GM12875 (cell line): ENCODE measurements around the gene SP8.

Source experiments
- H3K4me3 ChIP-seq: one replicate; pipeline ENCODE4 v1.5.1; 2011; ENCODE audit warnings: low read depth, low read length, control low read depth
- TF ChIP-seq, protein P1 (sequence below): IDR thresholded peaks from 2 replicates; pipeline ENCODE4 v1.5.1; 2011; ENCODE audit warnings: low read depth, mild to moderate bottlenecking, control low read depth, inconsistent platforms, low read length, moderate library complexity, borderline replicate concordance; ENCODE audit not compliant: insufficient read depth

Gene SP8

GRCh38 chr7:20741801-20742200 is 44.9 kb downstream of the SP8 start:
- TF ChIP-seq, protein P1, sequence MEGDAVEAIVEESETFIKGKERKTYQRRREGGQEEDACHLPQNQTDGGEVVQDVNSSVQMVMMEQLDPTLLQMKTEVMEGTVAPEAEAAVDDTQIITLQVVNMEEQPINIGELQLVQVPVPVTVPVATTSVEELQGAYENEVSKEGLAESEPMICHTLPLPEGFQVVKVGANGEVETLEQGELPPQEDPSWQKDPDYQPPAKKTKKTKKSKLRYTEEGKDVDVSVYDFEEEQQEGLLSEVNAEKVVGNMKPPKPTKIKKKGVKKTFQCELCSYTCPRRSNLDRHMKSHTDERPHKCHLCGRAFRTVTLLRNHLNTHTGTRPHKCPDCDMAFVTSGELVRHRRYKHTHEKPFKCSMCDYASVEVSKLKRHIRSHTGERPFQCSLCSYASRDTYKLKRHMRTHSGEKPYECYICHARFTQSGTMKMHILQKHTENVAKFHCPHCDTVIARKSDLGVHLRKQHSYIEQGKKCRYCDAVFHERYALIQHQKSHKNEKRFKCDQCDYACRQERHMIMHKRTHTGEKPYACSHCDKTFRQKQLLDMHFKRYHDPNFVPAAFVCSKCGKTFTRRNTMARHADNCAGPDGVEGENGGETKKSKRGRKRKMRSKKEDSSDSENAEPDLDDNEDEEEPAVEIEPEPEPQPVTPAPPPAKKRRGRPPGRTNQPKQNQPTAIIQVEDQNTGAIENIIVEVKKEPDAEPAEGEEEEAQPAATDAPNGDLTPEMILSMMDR: no peak
- no peak overlapping the region for H3K4me3 ChIP-seq

GRCh38 chr7:20738518-20739481 is 47.9 kb downstream of the SP8 start:
- no peak overlapping the region for H3K4me3 ChIP-seq
- TF ChIP-seq, protein P1: no peak

DNA sequence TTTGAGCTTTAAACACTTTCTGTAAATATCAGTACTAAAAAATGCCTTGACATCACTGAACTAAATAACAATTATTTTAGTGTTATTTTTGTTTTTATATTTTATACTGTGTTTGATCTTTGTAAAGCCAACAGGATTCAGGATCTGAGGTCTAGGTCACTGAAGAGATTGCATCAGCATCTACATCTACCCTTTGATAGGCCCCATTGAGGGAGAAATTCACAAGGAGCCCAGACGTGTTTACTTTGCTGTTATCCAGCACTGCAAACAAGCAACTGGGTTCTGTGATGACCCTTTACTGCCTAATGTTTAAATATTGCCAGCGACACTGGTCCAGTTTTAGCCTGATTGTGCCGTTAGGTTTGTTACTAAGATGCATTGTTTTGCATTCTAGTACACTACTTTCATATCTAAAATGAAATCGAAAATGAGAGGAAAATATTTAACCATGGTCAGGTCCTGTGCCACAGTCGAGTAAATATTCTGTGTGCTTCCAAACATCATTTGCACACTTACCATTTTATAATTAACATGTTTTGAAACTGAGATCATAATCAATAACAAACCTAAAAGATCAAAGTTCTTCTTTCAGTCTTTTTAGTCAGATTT is 48.7 kb downstream of the SP8 start:
- TF ChIP-seq, protein P1: no peak

DNA sequence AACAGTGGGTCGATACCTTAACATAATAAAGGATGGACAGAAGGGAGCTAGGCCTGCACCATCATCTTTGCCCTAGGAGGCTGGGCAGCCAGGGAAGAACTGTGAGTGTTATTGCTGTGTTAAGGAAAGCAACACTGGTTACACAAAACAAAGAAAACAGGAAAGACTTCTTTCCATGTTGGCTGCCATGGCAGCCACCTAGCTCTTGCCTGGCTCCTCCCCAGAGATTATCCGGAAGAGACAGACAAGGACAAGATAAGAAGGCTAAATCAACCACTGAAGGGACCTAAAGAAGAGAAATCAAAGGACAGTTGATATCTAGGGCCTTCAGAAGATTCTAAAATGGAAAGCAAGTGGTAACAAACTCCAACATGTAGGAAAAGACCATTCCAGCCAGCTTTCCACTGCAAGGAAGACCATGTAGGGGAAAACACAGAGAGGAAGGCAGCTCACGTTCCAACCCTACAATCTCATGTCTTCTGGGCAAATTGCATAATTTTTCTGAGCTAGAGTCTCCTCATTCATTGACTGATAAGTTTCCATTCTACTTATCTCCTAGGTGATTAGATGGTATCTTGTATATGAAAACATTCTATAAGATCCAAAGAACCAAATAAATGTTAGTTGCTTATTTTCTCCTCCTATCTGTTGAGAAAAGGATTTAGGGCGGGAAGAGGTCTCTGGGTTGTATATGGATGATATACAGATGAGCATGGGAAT is 51.2 kb downstream of the SP8 start:
- TF ChIP-seq, protein P1: no peak
- H3K4me3 ChIP-seq: no peak overlapping the region

More for the DNA sequence above, 48.7 kb downstream of the SP8 start:
- no peak overlapping the region for H3K4me3 ChIP-seq
